Esophagus (tissue), 2 donors: ENCODE results near the gene SIGLEC5. TPM values are rescaled to one million over a fixed set of nuclear protein-coding genes. Genes with fewer than 3 reads are reported as not detected.

Experiments
- polyA plus RNA-seq, 2 donors: library from polyadenylated mRNA; stranded (reverse); fragments of 200-250 nt; gene quantifications; one replicate each; pipeline ENCODE4 v1.2.3, GENCODE V29; 2013
- donor health status: healthy with polysubstance abuse.
- donor health status: Bipolar disorder and iron deficiency.

Gene SIGLEC5
- polyA plus RNA-seq, 2 donors = not detected

Other genes starting within 250 kb of the SIGLEC5 start
- gene LIM2, start 242.4 kb downstream of the SIGLEC5 start, polyA plus RNA-seq = not detected
- not detected for gene C19orf84, start 239.8 kb downstream of the SIGLEC5 start, polyA plus RNA-seq
- under 1 TPM; 0.65 to 0.79 TPM for gene SIGLEC10, start 212.8 kb downstream of the SIGLEC5 start, polyA plus RNA-seq
- gene SIGLEC8, start 171.9 kb downstream of the SIGLEC5 start, polyA plus RNA-seq = under 1 TPM; 0.04 to 0.16 TPM
- not detected for gene CEACAM18, start 151.9 kb downstream of the SIGLEC5 start, polyA plus RNA-seq
- gene SIGLEC12, start 128.6 kb downstream of the SIGLEC5 start, polyA plus RNA-seq = under 1 TPM; 0.02 to 0.04 TPM
- under 1 TPM in 1 of 2 donors, not detected in 1; 0.13 TPM for gene SIGLEC6, start 98.7 kb downstream of the SIGLEC5 start, polyA plus RNA-seq
- gene ZNF175, start 59.1 kb downstream of the SIGLEC5 start, polyA plus RNA-seq = 1 to 10 TPM; 1.5 to 1.9 TPM
- gene SIGLEC14, start 16.4 kb upstream of the SIGLEC5 start, polyA plus RNA-seq = under 1 TPM; 0.11 to 0.26 TPM
- gene SPACA6, start 62.9 kb upstream of the SIGLEC5 start, polyA plus RNA-seq = 10 to 100 TPM in 1 of 2 donors, 1 to 10 TPM in 1; 4.4 to 14.0 TPM
- gene HAS1, start 93.6 kb upstream of the SIGLEC5 start, polyA plus RNA-seq = under 1 TPM; 0.01 to 0.04 TPM
- under 1 TPM; 0.49 to 1.00 TPM for gene FPR1, start 121.5 kb upstream of the SIGLEC5 start, polyA plus RNA-seq
- under 1 TPM; 0.04 to 0.12 TPM for gene FPR2, start 130.8 kb upstream of the SIGLEC5 start, polyA plus RNA-seq
- gene FPR3, start 164.8 kb upstream of the SIGLEC5 start, polyA plus RNA-seq = 1 to 10 TPM in 1 of 2 donors, under 1 TPM in 1; 0.26 to 1.1 TPM